OCI-LY1 (cell line): ENCODE measurements around the gene PPP2R1B.
"Not testable (repeated sequence)": the region's sequence is repeated elsewhere in the genome, so short reads cannot be mapped to it uniquely, and the experiment has no call there.

ENCODE experiments used
- H2AFZ ChIP-seq: fragments of 200-600 bp; sonication (generic), shearing (Covaris generic); 2 replicates; pipeline ENCODE4 v1.6.0; 2014; ENCODE audit warnings: antibody characterized with exemption, mild to moderate bottlenecking, low read length
- H3F3A ChIP-seq: fragments of 200-600 bp; sonication (generic), shearing (Covaris generic); 2 replicates; pipeline ENCODE4 v1.6.0; 2014; ENCODE audit warnings: mild to moderate bottlenecking, antibody characterized with exemption, low read length, moderate library complexity; ENCODE audit not compliant: insufficient read depth
- H3K27ac ChIP-seq: fragments of 200-600 bp; sonication (generic); 2 replicates; pipeline ENCODE4 v1.5.1; 2014; ENCODE audit warnings: low read length, mixed run types, mild to moderate bottlenecking, low read depth; ENCODE audit not compliant: poor library complexity, severe bottlenecking
- H3K27me3 ChIP-seq: fragments of 200-600 bp; sonication (generic); 2 replicates; pipeline ENCODE4 v1.6.0; 2014; ENCODE audit warnings: antibody characterized with exemption, mild to moderate bottlenecking, low read length, moderate library complexity; ENCODE audit not compliant: insufficient read depth
- H3K36me3 ChIP-seq: fragments of 200-600 bp; sonication (generic); 2 replicates; pipeline ENCODE4 v1.6.1; 2014; ENCODE audit warnings: mild to moderate bottlenecking, antibody characterized with exemption, low read length, moderate library complexity, mixed read lengths; ENCODE audit not compliant: insufficient read depth
- H3K4me1 ChIP-seq: fragments of 200-600 bp; sonication (generic); 2 replicates; pipeline ENCODE4 v1.5.1; 2014; ENCODE audit warnings: mild to moderate bottlenecking, low read length, moderate library complexity; ENCODE audit not compliant: insufficient read depth, severe bottlenecking
- H3K4me2 ChIP-seq: fragments of 200-600 bp; sonication (generic), shearing (Covaris generic); 2 replicates; pipeline ENCODE4 v1.6.1; 2014; ENCODE audit warnings: low read length
- H3K4me3 ChIP-seq: fragments of 200-600 bp; sonication (generic); 2 replicates; pipeline ENCODE4 v1.5.1; 2014; ENCODE audit warnings: low read length, low read depth, mild to moderate bottlenecking, mixed read lengths; ENCODE audit not compliant: poor library complexity, severe bottlenecking
- H3K79me2 ChIP-seq: fragments of 200-600 bp; shearing (Covaris generic); 2 replicates; pipeline ENCODE4 v1.6.1; 2016; ENCODE audit warnings: mixed run types, low read length, mixed read lengths; ENCODE audit not compliant: insufficient read depth
- H3K9ac ChIP-seq: fragments of 200-600 bp; sonication (generic), shearing (Covaris generic); 2 replicates; pipeline ENCODE4 v1.6.1; 2014; ENCODE audit warnings: mild to moderate bottlenecking, low read length, mixed read lengths
- H3K9me2 ChIP-seq: fragments of 200-600 bp; sonication (generic), shearing (Covaris generic); 2 replicates; pipeline ENCODE4 v1.6.1; 2014; ENCODE audit warnings: low read depth, mild to moderate bottlenecking, low read length, mixed read lengths
- H3K9me3 ChIP-seq: fragments of 200-600 bp; shearing (Covaris generic); 2 replicates; pipeline ENCODE4 v1.6.1; 2014; ENCODE audit warnings: low read length, mixed read lengths
- H4K20me1 ChIP-seq: fragments of 200-600 bp; sonication (generic), shearing (Covaris generic); 2 replicates; pipeline ENCODE4 v1.6.0; 2016; ENCODE audit warnings: mild to moderate bottlenecking, low read length; ENCODE audit not compliant: insufficient read depth
- CTCF ChIP-seq: fragments of 200-600 bp; sonication (generic), shearing (Covaris generic); IDR thresholded peaks from 2 replicates; pipeline ENCODE4 v1.5.1; 2017; ENCODE audit warnings: mild to moderate bottlenecking, antibody characterized with exemption, low read length, moderate library complexity, mixed read lengths
- EZH2 ChIP-seq: fragments of 200-600 bp; sonication (generic), shearing (Covaris generic); IDR thresholded peaks from 2 replicates; pipeline ENCODE4 v1.8.0; 2017; ENCODE audit warnings: borderline replicate concordance, mixed run types, mild to moderate bottlenecking, antibody characterized with exemption, low read length, moderate library complexity, mixed read lengths

Gene PPP2R1B

GRCh38 chr11:111772535-111772934 is 6.3 kb upstream of the PPP2R1B start:
- Histone ChIP-seq H3K9ac (no peak overlapping the region), H3K9me3 (no peaks in the 10 kb centered on the region), H3K27ac (no peak overlapping the region), H3K4me1 (peaks cover 15% of the 10 kb centered on the region), H2AFZ (no peak overlapping the region), H3F3A (no peaks in the 10 kb centered on the region), H3K27me3 (no peaks in the 10 kb centered on the region), H3K36me3 (no peaks in the 10 kb centered on the region), H3K4me2 (no peak overlapping the region), H3K9me2 (no peaks in the 10 kb centered on the region), H3K79me2 (no peaks in the 10 kb centered on the region), H3K4me3 (no peak overlapping the region), H4K20me1 (no peaks in the 10 kb centered on the region)
- TF ChIP-seq CTCF (no peak), EZH2 (no peak)

DNA sequence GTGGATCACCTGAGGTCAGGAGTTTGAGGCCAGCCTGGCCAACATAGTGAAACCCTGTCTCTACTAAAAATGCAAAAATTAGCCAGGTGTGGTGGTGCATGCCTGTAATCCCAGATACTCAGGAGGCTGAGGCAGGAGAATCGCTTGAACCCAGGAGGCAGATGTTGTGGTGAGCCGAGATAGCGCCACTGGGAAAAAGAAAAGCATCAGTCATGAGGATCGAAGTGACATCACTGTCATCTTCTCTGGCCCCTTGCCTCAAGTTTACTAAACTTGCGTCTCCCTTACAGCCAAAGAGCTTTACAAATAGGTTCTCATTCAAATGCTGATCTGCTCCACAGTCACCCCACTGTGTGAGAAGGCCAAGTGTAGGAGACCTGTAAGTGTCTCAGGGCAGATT is 5.0 kb upstream of the PPP2R1B start:
- H3K27me3 ChIP-seq, H3K9me2 ChIP-seq, H3F3A ChIP-seq, H2AFZ ChIP-seq, H3K79me2 ChIP-seq, H3K9ac ChIP-seq, H3K9me3 ChIP-seq, H3K4me2 ChIP-seq, H3K36me3 ChIP-seq, H4K20me1 ChIP-seq, H3K27ac ChIP-seq, H3K4me3 ChIP-seq: not testable (repeated sequence)
- peaks cover 12% of the 10 kb centered on the region for H3K4me1 ChIP-seq

GRCh38 chr11:111770581-111771134 is 4.5 kb upstream of the PPP2R1B start:
- H3K27me3 ChIP-seq, result no peaks in the 10 kb centered on the region
- no peak overlapping the region for H3K27ac ChIP-seq
- no peaks in the 10 kb centered on the region for H4K20me1 ChIP-seq
- peaks cover under 1% of the 10 kb centered on the region; the same call in 1 of the 2 replicates for H3K79me2 ChIP-seq
- H3K4me3 ChIP-seq, result no peak overlapping the region
- no peaks in the 10 kb centered on the region for H3K36me3 ChIP-seq
- H3K4me2 ChIP-seq, result no peak overlapping the region
- H3F3A ChIP-seq, result no peaks in the 10 kb centered on the region
- peaks cover 10% of the 10 kb centered on the region for H3K4me1 ChIP-seq
- no peak overlapping the region for H2AFZ ChIP-seq
- no peaks in the 10 kb centered on the region for H3K9me3 ChIP-seq
- no peaks in the 10 kb centered on the region for H3K9me2 ChIP-seq
- no peak overlapping the region for H3K9ac ChIP-seq
- TF ChIP-seq EZH2 (no peak), CTCF (no peak)

DNA sequence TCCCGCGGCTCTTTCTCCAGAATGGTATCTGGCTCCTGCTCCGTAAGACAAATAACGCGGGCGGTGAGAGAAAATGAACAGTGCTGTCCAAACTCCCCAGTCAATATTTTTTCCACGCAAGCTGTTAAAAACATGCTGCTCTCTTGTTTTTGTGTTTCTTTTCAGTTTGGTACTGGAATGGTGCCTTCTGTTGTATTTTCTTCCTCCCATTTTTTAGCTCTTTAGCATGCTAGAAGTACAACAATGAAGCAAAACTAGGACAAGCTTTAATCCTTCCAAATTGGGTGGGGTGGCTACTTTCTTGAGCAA is 599 bp upstream of the PPP2R1B start:
- peak overlapping the region; percentile 74 for H3K9ac ChIP-seq
- H3K9me2 ChIP-seq, result no peaks in the 10 kb centered on the region

More for the DNA sequence above, 599 bp upstream of the PPP2R1B start:
- peaks cover 26% of the 10 kb centered on the region for H3K4me1 ChIP-seq
- H4K20me1 ChIP-seq, result no peaks in the 10 kb centered on the region
- peak overlapping the region; percentile 87 for H3K4me2 ChIP-seq
- H3K27me3 ChIP-seq, result no peaks in the 10 kb centered on the region
- H3F3A ChIP-seq, result no peaks in the 10 kb centered on the region
- peaks cover 10% of the 10 kb centered on the region for H3K79me2 ChIP-seq
- H2AFZ ChIP-seq, result peak overlapping the region; percentile 83
- no peak for TF ChIP-seq EZH2
- no peak for TF ChIP-seq CTCF
- H3K9me3 ChIP-seq, result no peaks in the 10 kb centered on the region
- H3K36me3 ChIP-seq, result peaks cover 29% of the 10 kb centered on the region
- H3K27ac ChIP-seq, result peak overlapping the region; percentile 14
- peak overlapping the region; percentile 74 for H3K4me3 ChIP-seq
